Eye (tissue), 1 donor: Measurements from ENCODE around the gene DSN1.

ENCODE experiments used
- DNase-seq: peaks from one replicate; pipeline ENCODE4 v3.0.0-alpha.2; 2015

The DSN1 gene

DNA sequence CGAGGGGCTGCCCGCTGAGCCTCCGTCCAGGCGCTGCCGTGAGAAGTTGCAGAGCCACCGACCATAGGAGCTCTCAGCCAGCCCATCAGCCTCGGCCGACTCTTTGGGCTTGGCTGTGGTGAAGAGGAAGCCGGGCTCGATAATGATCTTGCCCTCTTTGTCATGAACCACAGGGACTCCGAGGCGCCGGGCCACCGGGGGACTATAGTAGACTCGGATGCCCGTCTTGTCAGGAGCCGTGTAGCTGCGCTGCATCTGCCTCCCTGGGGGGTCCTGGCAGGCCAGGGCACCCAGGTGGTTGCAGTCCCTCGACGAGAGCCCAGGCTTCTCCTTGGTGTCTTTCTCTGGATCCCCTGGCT is 20.5 kb upstream of the DSN1 start:
- no peak for DNase-seq

GRCh38 chr20:36793294-36794115 is 19.9 kb upstream of the DSN1 start:
- DNase-seq = no peak

GRCh38 chr20:36792422-36792821 is 18.9 kb upstream of the DSN1 start:
- DNase-seq = peak; percentile 82

DNA sequence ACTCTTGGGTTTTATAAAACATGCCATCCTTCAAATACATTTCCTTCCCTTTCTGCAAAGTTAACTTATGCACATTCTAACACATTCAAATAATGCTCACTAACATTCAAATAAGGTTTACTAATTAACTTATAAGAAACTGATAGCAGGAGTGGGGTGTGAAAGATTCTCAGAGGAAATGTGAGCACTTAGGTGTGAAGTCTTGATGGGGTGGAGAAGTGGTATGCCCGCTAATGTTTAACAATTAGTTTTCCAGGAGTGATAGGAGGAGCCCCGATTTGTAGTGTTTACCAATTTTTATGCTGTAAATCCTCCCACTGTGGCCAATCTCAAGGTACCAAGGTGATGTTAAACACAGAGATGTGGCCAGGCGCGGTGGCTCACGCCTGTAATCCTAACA is 18.3 kb upstream of the DSN1 start:
- no peak for DNase-seq

GRCh38 chr20:36786663-36787062 is 13.1 kb upstream of the DSN1 start:
- DNase-seq = no peak

GRCh38 chr20:36786246-36786645 is 12.7 kb upstream of the DSN1 start:
- DNase-seq = no peak

DNA sequence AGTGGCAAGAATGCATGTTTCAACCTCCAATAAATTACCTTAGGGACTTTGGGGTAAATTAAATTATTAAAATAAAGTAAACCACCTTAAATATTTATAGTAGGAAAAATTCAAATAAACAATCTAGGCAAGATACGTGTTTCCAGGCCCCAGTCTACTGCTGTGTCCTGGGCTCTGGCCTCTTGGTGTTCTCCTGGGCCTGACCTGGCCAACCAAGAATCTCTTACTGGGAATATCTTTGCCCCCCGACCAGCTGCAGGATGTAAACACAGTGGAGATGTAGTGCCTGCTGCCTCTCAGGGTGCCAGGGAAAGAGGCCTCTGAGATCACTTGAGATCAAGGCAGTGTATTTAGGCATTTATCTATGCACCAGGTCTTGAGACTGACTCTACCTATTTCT is 11.7 kb upstream of the DSN1 start:
- no peak for DNase-seq

GRCh38 chr20:36784900-36785299 is 11.3 kb upstream of the DSN1 start:
- no peak for DNase-seq

- no peak for DNase-seq
Observed at GRCh38 chr20:36784116-36784515, 10.6 kb upstream of the DSN1 start.

- no peak for DNase-seq
Observed at GRCh38 chr20:36779656-36780025, 6.1 kb upstream of the DSN1 start.

DNA sequence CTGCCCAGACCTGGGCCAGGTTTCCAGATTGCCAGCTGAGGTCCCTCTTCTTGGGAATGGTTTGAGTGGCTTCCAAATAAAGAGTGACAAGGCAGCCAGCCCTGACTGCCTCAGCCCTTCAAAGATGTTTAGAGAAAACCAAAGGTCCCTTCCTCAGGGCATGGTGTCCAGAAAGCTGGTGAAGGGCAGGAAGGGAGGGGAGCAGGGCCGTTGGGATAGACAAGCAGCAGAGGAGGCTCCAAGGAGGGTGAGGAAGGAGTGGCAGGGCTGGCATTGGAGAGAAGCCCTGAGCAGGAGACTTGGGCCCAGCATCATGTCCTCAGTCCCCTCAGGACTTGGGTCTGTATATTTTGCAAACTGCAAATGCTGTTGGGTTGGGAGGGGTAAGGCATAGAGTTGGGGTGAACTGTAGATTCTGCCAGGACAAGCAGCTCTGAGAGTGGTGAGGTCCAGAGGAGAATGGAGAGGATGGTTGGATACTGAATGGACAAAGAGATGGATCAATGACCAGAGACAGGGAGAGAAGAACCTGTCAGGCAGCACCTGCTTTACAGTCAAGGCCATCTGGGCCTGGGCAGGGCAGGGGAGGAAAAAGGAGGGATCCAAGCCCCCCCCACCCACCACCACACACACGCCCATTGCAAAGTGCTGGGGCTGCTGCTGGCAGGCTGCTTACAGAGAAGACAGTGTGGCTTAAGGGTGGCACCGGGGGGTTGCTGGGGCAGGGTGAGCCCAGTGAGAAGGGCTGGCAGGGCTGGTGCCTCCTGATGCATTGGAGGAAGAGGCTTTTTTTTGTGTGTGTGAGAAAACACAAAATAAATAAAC is 5.5 kb upstream of the DSN1 start:
- no peak for DNase-seq

GRCh38 chr20:36777576-36777975 is 4.0 kb upstream of the DSN1 start:
- DNase-seq = no peak

DNA sequence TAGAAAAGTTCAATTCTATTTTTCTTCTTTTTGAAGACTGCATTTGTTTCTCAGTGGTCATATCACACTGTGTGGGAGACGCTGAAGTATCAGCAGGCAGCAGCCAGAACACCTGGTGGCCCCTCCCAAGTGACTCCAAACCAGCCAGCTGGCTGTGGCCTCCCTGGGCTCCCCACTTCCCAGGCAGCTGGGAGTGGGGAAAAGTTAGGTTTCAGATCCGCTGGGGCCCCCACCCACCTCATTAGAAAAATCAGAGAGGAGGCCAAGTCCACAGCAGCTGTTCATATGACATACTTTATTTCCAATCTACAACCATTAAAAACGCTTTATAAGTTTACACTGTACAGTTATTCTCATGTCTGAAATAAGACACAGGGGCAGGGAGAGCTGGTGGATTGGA is 3.6 kb upstream of the DSN1 start:
- DNase-seq = peak; percentile 8

DNA sequence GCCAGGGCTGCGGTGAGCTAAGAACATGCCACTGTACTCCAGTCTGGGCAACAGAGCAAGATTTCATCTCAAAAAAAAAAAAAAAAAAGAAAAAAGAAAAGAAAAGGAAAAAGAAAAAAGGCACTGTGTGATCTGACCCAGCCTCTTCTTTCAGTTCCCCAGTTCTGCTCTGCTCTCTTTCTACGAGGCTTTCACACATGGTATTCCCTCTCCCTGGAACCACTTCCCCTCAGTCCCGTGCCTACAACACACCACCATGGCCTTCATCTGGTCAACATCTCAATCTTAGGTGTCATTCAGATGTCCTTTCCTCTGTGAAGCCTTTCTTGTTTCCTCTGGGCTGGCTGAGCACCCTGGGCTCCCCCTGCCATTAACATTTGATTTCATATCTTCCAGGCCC is 2.3 kb upstream of the DSN1 start:
- no peak for DNase-seq

DNA sequence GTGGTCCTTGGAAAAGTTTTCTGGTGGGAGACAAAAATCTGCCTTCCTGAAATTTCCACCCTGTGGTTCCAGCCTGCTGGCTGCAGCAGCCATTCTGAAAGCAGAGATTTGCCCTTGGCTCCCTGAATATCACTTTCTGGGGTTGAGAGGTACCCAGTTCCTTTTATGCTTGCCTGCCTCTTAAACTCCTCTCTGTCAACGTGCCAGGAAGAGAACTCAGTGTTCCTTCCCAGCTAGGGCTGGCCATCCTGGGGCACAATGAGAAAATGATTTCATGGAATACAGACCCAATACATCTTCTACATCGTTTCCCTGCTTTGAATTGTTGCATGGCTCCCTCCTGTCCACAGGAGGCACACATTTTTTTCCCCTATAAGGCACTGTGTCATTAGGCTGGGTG is 1.6 kb upstream of the DSN1 start:
- no peak for DNase-seq

DNA sequence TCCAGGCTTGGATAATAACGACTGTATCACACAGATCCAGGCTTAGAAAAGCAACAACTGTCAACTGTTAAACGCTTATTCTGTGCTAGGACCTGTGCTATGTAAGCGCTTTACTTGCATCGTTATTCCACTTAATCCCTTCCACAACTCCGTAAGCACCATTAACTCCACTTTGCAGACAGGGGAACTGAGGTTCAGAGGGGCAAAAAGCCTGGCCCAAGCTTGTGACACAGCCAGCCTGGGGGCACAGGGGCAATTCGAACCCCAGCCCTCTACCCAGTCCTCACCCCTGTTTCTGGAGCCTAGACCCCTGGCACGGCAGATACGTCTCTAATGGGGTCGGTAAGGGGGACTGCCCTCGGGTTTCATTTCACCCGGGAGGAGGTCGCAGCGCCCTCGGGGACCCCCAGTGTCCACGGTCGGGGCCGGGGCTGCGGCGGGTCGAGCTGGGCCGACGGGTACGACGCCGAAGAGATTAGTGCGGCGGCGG is 411 bp downstream of the DSN1 start:
- no peak for DNase-seq

DNA sequence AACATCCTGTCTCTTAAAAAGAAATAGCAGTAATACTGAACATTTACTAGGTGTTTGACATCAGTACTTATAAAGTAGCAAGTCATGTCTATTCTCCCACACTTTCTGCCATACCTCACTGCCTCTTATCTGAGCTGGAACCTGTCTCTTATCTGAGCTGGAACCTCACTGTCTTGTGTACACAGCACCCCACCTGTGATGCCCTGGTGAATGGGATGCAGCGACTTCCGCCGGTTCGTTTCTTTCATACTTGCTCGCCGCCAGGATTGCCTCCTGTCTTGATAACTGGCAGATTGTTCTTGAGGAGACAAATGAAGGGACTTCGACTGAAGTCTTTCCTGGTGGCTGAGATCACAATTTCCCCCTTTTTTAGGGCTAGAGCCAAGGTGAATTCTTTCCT is 2.9 kb downstream of the DSN1 start:
- no peak for DNase-seq

GRCh38 chr20:36768768-36769430 is 4.7 kb downstream of the DSN1 start:
- DNase-seq = no peak

DNA sequence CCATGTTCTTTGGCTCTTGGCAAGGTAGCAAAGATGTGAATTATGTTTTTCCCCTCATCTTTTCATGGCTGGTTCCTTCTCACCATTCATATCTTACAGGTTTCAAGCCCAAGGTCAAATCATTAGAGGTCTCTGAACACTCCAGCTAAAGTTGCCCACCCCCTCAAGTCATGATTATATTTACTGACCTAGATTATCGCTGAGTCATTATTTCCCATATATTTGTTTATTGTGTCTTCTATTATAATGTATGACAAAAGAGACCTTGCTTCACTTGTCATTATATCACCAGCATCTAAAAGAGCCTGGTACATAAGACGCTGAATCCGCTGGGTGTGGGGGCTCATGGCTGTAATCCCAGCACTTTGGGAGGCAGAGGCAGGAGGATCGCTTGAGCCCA is 12.4 kb downstream of the DSN1 start:
- no peak for DNase-seq

DNA sequence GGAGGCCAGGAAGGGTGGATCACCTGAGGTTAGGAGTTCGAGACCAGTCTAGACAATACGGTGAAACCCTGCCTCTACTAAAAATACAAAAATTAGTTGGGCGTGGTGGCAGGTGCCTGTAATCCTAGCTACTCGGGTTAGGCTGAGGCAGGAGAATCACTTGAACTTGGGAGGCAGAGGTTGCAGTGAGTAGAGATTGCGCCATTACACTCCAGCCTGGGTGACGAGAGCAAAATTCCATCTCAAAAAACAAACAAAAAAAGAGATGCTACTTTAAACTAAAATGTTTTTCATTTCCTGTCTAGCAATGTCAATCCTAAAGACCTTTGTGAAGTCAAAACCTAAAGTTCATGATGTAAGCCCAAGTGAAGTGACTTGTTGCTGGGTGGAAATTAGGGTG is 12.9 kb downstream of the DSN1 start:
- DNase-seq = no peak

DNA sequence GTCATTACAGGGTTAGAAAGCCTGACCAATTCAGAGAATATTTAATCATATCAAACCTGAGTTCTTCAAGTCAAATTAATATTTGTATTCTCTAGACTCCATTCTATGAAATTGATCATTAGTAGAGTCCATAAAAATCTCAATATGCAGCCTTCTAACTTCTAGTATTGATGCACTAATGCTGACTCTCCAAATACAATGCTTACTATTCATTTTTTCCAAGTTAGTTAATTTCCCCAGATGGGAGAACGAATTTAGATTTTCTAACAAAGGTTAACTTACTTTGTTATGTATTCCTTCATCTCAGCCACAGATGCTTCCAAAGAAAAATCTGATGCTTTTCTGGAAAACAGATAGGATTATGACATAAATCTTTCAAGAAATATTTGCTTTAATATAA is 15.3 kb downstream of the DSN1 start:
- no peak for DNase-seq

DNA sequence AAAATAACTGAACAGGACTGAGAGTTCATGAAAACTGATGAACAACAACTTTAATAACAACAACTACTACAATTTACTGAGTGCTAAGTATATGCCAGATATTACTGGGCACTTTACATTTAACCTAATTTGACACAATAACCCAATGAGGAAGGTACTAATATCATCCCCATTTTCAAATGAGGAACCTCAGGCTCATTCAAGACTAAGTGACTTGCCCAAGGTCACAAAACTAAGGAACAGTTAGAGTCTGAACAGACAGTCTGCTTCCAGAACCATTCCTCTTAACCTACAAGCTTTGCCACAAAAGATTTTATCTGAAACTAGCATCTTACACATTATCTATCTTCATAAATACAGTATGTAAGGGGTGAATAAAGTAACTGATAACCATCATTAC is 17.1 kb downstream of the DSN1 start:
- no peak for DNase-seq

DNA sequence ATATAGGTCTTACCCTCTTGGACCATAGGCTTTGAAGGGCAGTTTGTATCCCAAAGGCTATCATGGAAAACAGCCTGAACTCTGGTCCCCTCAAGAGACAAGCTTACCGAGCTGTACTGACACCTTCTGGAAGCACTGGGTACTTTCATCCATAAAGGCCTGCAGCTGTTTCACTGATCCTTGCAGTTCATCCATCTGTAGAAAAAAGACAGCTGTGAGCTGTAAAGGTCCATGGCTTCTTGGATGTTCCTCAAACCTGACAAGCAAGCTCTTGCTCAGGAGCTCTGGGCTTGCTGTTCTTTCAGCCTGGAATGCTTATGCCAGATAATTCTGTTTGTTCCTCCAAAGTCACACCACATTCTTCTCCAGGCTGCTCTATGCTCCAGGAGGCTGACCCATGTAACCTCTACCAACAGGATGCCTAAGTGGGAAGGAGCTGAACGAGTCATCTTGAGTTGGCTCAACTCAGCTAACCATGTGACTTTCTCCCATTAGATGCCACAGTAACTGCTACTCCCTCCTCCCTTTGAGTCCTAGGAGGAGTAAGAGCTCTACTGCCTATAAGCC is 18.8 kb downstream of the DSN1 start:
- DNase-seq = peak; percentile 90
